ENCODE data around the gene UBA52.
A peak's percentile ranks its signal among the peaks of the same experiment; 100 is the strongest.
"Not testable (repeated sequence)": the region's sequence is repeated elsewhere in the genome, so short reads cannot be mapped to it uniquely, and the experiment has no call there.

UBA52 gene

DNA sequence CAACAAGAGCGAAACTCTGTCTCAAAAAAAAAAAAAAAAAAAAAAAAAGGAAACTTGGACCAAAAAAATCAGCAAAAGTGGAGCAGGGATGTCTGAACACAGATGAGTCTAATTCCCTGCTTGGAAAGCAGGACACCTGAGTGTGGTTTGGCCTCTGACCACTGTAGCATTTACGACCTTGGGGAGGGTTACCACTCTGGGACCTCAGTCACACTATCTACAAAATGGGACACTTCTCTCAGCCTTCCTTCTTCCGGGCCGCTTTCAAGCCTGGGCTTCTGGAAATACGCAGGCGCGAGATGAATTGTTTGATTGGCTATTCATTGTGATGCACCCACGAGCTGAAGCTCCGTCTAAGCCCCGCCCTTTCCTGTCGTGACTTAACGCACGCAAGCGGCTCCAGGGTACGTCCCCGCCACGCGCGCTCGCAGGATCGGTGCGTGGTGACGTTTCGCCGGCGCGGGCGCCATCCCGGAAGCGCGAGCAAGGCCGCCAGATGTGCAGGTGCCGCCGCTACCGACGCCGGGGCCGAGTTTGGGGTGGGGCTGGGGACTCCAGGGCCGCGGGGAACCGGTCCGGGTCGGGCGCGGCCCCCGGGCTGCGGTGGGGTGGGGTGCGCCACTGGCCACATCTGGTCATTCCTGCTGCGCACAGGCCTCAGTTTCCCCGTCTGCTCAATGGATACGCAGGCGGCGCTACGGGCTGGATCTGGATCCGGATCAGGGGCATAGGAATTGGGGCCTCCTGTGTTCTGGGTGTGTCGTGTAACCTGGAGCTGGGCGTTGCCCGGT, 14.1 kb upstream of the UBA52 start, which contains the start of gene KXD1:
TSS of gene KXD1 (plus strand) at position 460 of the 791 bp plus-strand sequence. CDS start 4,187 bp downstream, outside the sequence.
- DNase-seq (ENCODE audit: low spot score), result peak; percentile 99

DNA sequence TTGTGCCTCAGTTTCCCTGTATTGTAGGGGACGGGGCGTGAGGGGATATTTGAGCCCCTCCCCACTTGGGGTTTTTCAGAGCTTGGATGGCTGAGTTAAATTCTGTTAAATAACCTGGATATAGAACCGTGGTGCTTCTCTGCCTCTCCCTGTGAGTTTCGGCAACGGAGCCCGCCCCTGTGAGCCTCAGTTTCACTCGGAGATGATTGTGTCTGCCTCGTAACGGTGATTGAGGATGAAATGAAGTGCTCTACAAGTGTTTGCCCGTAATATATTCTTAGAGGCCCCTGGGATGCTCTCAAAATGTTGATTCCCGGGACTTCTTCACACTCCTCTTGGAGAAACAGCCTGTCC, 13.5 kb upstream of the UBA52 start:
- no peak for DNase-seq (ENCODE audit: low spot score)

DNA sequence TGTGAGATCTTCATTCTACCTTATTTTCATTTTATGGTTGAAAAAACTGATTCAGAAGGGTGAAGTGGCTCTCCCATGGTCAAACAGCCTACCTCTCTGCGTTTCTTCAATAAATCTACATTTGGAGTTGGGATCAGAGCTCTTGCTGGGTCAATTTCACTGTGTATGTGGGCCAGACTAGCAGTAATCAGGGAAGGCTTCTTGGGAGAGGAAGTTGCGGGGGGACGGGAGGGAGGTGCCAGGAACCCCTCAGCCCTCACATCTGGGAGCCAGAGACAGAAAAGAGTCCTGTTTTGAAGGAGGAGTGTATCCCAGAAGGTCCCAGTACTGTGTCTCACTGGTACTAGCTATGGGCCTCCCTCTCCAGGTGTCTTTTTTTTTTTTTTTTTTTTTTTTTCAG, 13.1 kb upstream of the UBA52 start:
- no peak for DNase-seq (ENCODE audit: low spot score)

- DNase-seq (ENCODE audit: low spot score), result no peak
These were observed 12.0 kb upstream of the UBA52 start for GRCh38 chr19:18559685-18560084.

GRCh38 chr19:18562086-18562485, 9.6 kb upstream of the UBA52 start:
- no peak for DNase-seq (ENCODE audit: low spot score)

DNA sequence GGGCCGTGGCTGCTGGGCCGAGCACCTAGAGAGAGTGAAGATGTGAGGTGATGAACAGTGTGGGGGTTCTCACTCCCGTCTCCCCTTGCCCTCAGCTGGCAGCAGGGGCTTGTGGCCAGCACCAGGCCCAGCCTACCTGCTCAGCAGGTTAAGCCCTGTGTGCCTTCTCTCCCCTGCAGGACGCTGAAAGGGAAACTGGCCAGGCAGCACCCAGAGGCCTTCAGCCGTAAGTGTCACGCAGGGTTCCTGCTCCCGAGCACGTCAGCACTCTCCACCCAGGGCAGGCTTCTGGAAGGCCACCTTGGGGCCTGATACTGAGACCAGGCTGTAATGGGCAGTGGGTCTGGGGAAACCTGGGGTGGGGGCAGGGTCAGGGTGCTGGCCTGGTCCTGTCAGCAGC, 4.7 kb upstream of the UBA52 start:
- DNase-seq (ENCODE audit: low spot score), result no peak

- no peak for DNase-seq (ENCODE audit: low spot score)
These were observed 3.3 kb upstream of the UBA52 start for GRCh38 chr19:18568367-18568766.

DNA sequence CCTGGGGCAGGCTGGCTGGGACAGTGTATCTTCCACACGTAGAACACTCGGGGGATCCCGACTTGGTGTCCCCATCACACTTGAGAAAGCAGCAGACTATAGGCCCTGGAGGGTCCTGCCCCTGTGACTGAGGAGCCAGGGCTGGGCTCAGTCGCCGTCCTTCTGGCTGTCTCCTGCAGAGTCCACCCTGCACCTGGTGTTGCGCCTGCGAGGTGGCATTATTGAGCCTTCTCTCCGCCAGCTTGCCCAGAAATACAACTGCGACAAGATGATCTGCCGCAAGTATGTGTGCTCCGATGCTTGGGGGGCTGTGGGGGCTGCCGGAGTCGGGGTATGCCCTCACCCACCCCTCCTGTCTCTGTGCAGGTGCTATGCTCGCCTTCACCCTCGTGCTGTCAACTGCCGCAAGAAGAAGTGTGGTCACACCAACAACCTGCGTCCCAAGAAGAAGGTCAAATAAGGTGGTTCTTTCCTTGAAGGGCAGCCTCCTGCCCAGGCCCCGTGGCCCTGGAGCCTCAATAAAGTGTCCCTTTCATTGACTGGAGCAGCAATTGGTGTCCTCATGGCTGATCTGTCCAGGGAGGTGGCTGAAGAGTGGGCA, 3.1 kb downstream of the UBA52 start:
- DNase-seq (ENCODE audit: low spot score), result no peak

GRCh38 chr19:18576383-18576782, 4.7 kb downstream of the UBA52 start:
- DNase-seq (ENCODE audit: low spot score), result no peak

DNA sequence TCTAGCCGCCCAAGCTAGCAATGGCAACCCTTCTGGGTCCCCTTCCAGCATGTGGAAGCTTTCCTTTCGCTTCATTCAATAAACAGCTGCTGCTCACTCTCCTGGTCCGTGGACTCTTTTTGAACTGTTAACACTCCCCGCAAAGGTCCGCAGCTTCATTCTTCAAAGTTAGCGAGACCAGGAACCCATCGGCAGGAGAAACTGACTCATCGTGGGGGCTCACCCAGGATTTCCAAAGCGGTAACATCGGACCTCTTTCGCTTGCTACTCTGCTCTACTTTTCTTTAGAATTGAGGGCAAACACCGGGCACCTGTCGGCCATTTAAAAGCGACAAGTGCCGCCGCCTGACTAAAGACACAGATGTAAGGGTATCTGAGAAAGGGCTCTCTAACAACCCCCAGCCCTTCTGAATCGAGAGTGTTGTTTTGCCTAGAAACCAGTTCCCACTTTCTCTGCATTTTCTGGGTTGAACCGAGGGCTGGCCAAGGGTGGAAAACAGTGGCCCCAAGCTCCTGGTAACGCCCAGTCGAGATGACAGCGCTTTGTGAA, 5.8 kb downstream of the UBA52 start:
- no peak for DNase-seq (ENCODE audit: low spot score)

DNA sequence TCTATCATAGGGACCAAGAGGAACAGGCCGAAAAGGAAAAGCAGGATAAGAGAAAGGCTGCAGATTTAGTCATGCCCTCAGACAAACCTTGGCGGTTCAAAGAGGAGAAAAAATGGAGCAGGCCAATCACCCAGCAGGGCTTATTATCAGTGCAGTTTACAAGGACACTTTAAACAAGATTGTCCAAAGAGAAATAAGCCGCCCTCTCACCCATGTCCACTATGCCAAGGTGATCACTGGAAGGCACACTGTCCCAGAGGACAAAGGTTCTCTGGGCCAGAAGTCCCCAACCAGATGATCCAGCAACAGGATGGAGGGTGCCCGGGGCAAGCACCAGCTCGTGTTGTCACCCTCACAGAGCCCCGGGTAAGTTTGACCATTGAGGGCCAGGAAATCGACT, 8.7 kb downstream of the UBA52 start:
- DNase-seq (ENCODE audit: low spot score), result no peak

DNA sequence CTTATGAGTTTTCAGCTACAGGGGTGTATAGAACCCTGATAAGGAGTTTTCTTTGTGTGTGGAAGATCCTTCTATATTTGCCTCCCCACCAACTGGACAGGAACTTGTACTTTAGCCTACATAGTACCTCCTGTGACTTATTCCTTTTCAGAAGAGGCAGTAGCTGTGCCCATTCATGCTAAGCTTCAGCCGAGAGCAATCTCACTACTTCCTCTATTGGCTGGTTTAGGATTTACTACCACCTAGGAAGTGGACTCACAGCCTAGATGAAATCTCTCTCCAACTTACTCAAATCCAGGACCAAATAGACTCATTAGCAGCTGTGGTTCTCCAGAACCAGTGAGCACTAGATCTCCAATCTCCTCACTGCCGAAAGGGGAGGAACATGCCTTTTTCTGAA, 14.6 kb downstream of the UBA52 start:
- DNase-seq (ENCODE audit: low spot score), result peak; percentile 54

DNA sequence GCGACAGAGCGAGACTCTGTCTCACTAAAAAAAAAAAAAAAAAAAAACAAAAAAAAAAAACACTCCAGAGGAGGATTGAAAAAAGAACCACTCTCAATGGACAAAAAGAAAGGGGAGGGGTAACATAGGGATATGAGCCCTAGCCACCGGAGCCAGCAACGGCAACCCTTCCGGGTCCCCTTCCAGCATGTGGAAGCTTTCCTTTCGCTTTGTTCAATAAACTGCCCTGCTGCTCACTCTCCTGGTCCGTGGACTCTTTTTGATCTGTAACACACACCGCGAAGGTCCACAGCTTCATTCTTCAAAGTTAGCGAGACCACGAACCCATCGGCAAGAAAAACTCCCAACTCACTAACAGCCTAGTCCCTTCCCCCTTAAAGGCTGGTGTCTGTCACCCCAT, 15.9 kb downstream of the UBA52 start:
- no peak for DNase-seq (ENCODE audit: low spot score)

DNA sequence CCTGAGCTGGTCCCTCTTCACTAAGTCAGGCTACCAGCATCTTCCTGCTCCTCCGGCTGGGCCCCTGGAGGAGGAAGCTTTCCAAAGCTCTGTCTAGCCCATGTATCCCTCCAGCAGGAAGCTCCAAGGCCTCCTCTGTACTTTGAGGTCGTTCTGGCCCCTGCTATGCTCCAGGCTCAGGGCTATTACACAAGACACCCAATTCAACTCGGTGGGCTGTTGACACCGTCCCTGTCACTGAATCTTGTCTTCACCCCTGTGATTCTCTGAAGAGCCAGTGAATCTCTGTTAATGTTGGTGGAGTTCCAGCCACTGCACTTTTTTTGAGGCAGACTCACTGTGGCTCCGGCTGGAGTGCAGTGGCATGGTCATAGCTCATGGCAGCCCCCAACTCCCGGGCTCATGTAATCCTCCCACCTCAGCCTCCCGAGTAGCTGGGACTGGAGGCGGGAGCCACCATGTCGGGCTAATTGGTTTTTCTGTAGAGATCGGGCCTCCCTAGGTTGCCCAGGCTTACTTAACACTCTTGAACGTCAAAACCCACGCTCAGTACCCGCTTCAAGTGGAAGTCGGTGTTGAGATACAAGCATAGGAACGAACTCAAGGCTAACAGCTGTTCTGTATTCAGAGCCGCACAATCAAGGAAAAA, 16.4 kb downstream of the UBA52 start:
- no peak for DNase-seq (ENCODE audit: low spot score)

GRCh38 chr19:18588611-18589379, 17.1 kb downstream of the UBA52 start, which contains the start of gene REX1BD:
REX1BD (plus strand) TSS chr19:18588798; CDS start chr19:18588802, 4 bp downstream.
- peak; percentile 58 for DNase-seq (ENCODE audit: low spot score)

GRCh38 chr19:18589380-18590272, 18.0 kb downstream of the UBA52 start:
- no peak for DNase-seq (ENCODE audit: low spot score)

DNA sequence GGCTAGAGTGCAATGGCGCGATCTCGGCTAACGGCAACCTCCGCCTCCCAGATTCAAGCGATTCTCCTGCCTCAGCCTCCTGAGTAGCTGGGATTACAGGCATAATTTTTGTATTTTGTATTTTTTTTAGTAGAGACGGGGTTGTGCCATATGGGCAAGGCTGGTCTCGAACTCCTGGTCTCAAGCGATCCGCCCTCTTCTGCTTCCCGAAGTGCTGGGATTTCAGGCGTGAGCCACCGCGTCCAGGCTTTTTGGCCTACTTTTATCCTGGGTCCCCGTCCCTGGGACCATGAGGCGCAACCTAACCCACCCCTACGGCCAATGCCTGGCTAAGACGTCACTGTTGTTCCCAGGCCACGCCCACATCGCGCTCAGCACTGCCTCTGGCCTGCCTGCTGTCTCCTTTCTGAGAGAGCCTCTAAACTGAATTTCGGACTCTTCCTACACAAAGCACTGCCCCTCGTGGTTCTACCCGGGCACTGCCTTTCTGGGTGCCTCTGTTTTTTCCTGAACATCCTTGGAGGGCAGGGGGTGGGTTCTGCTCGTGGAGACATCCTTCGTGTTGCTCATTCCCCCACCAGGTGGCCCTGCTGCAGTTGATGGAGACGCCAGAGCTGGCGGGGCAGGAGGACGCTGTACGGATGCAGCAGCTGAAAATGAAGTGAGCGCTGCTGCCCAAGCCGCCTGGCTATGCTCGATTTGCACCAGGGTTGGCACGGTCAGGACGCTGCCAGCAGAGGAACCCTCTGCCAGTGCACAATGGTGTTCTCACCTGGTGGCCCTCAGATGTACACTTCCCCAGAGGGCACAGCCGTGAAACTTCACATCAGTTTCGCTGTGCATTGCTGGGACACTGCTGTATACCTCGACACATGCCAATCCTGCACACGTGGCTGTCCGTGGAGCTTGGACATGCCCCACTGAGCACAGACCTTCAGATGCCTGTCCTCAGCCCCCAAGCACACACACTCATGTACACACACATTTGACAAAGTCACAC, 18.9 kb downstream of the UBA52 start:
- peak; percentile 78 for DNase-seq (ENCODE audit: low spot score)

- DNase-seq (ENCODE audit: low spot score), result no peak
These were observed 20.2 kb downstream of the UBA52 start for GRCh38 chr19:18591735-18592385.

DNA sequence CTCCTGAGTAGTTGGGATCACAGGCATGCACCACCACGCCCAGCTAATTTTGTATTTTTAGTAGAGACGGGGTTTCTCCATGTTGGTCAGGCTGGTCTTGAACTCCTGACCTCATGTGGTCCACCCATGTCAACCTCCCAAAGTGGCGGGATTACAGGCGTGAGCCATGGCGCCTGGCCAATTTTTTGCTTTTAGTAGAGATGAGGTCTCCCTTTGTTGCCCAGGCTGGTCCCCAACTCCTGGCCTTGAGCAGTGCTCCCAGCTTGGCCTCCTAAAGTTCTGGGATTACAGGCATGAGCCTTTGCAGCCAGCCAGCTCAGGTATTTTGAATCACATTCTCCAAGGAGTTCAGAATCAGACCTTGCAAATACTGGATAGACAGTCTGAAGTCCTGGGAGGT, 21.1 kb downstream of the UBA52 start:
- DNase-seq (ENCODE audit: low spot score), result not testable (repeated sequence)

Data from pons (tissue), 1 donor.